ENCODE data around the gene PAPOLB.

Gene PAPOLB

GRCh38 chr7:4809666-4810065 is 52.2 kb downstream of the PAPOLB start:
- Histone ChIP-seq H3K27ac (no peak overlapping the region), H3K4me3 (ENCODE audit: low read depth in 1 of 2, low read length in 1 of 2) (no peak overlapping the region)
- no peak for TF ChIP-seq CTCF (IDR thresholded peaks at IDR 0.05)

DNA sequence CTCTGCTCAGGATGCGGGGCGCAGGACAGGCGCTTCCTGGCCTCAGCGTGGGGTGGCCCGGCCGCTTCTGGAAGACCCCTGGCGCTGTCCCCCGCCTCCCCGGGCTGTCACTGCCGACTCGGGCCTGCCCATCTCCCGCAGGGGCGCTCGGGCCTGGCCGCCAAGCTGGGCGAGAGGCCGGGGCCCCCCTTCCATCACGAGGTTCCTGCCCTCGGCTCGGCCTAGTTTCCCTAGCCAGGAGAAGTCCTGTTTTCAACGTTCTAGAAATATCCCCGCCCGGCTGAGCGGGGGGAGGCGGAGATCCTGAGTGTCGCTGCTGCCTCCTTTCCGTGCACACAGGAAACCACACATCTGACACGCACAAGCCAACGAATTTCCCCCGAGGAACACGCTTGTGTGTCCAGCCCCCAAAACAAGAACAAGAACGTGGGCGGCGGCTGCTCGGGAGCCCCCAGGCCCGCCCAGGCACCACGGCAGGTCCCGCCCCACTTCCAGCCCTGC is 52.7 kb downstream of the PAPOLB start:
- no peak for TF ChIP-seq CTCF (IDR thresholded peaks at IDR 0.05)
- no peaks in the 10 kb centered on the region for H3K36me3 ChIP-seq
- H3K4me3 ChIP-seq (ENCODE audit: low read depth in 1 of 2, low read length in 1 of 2): no peak overlapping the region
- no peak overlapping the region for H3K27ac ChIP-seq
- no peaks in the 10 kb centered on the region for H3K9me3 ChIP-seq
- H3K4me1 ChIP-seq (ENCODE audit: control insufficient read depth in 1 of 2, insufficient read depth in 1 of 2, low read depth in 1 of 2, low read length in 1 of 2): no peaks in the 10 kb centered on the region
- H3K27me3 ChIP-seq: peaks cover 90% of the 10 kb centered on the region

More at GRCh38 chr7:4809666-4810065, 52.2 kb downstream of the PAPOLB start:
- H3K27me3 ChIP-seq: peaks cover 95% of the 10 kb centered on the region
- no peaks in the 10 kb centered on the region for H3K36me3 ChIP-seq
- H3K4me1 ChIP-seq (ENCODE audit: control insufficient read depth in 1 of 2, insufficient read depth in 1 of 2, low read depth in 1 of 2, low read length in 1 of 2): no peaks in the 10 kb centered on the region
- no peaks in the 10 kb centered on the region for H3K9me3 ChIP-seq

DNA sequence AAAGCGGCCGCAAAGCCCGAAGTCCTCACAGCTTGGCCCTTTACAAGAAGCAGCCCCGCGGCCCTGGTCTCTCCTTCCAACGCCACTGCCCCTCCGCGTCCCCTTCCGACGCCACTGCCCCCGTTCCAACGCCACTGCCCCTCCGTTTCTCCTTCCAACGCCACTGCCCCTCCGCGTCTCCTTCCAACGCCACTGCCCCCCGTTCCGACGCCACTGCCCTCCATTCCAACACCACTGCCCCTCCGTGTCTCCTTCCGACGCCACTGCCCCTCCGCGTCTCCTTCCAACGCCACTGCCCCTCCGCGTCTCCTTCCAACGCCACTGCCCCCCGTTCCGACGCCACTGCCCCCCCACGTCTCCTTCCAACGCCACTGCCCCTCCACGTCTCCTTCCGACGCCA is 53.3 kb downstream of the PAPOLB start:
- Histone ChIP-seq H3K27ac (no peak overlapping the region), H3K36me3 (no peaks in the 10 kb centered on the region), H3K4me1 (ENCODE audit: control insufficient read depth in 1 of 2, insufficient read depth in 1 of 2, low read depth in 1 of 2, low read length in 1 of 2) (no peaks in the 10 kb centered on the region), H3K4me3 (ENCODE audit: low read depth in 1 of 2, low read length in 1 of 2) (no peak overlapping the region), H3K27me3 (peaks cover 84% of the 10 kb centered on the region), H3K9me3 (no peaks in the 10 kb centered on the region)
- no peak for TF ChIP-seq CTCF (IDR thresholded peaks at IDR 0.05)

GRCh38 chr7:4808026-4808425 is 53.8 kb downstream of the PAPOLB start:
- Histone ChIP-seq H3K27ac (no peak overlapping the region), H3K9me3 (no peaks in the 10 kb centered on the region), H3K4me3 (ENCODE audit: low read depth in 1 of 2, low read length in 1 of 2) (no peak overlapping the region), H3K27me3 (peaks cover 79% of the 10 kb centered on the region), H3K4me1 (ENCODE audit: control insufficient read depth in 1 of 2, insufficient read depth in 1 of 2, low read depth in 1 of 2, low read length in 1 of 2) (no peaks in the 10 kb centered on the region), H3K36me3 (no peaks in the 10 kb centered on the region)
- no peak for TF ChIP-seq CTCF (IDR thresholded peaks at IDR 0.05)

Data from neutrophil (primary cell).